Frontal cortex (tissue), 4 donors: Measurements from ENCODE around the gene AKAP11. TPM values are rescaled to one million over a fixed set of nuclear protein-coding genes. Genes with fewer than 3 reads are reported as not detected.

Experiments
- DNase-seq, 2 donors: peaks; one replicate each; pipeline ENCODE4 v3.0.0; 2012; ENCODE audit warnings: low spot score in 2 of 2
- FAIRE-seq: peaks from 2 replicates; lab custom pipeline; 2012; peaks lifted over from hg19 to GRCh38; lab: Jason Lieb, UNC
- total RNA-seq: library from RNA; depleted of rRNA; stranded (reverse); fragments of >200 nt; gene quantifications from one replicate; pipeline ENCODE4 v1.2.3, GENCODE V29; 2014
- donor health status: control.
- donor health status: control.
- donor health status: control.

Gene AKAP11
- total RNA-seq, 1 donor from 2014 or later: 76.2 TPM

- FAIRE-seq: no peak
Observed at GRCh38 chr13:42369071-42369797, 97.3 kb downstream of the AKAP11 start.

GRCh38 chr13:42370229-42370628 lies 98.3 kb downstream of the AKAP11 start:
- DNase-seq (no peak), FAIRE-seq (no peak)

More at GRCh38 chr13:42369071-42369797, 97.3 kb downstream of the AKAP11 start:
- DNase-seq: no peak

Other genes with a start within 250 kb of the AKAP11 start
- gene DGKH, start 223.5 kb upstream of the AKAP11 start, total RNA-seq: 15.5 TPM